GM12878 (cell line): ENCODE measurements around the gene DDX39A. TPM values are rescaled to one million over a fixed set of nuclear protein-coding genes. Genes with fewer than 3 reads are reported as not detected.
A peak's percentile ranks its signal among the peaks of the same experiment; 100 is the strongest.

Experiments
- ASH2L ChIP-seq: fragments of 300-600, 200-600 bp; sonication (generic); IDR thresholded peaks from 2 replicates; pipeline ENCODE4 v1.6.1; 2017; ENCODE audit warnings: low read depth, mild to moderate bottlenecking, borderline replicate concordance
- CBX3 ChIP-seq: fragments of 200-600 bp; sonication (generic); IDR thresholded peaks from 2 replicates; pipeline ENCODE4 v1.6.1; 2016; ENCODE audit warnings: low read depth, borderline replicate concordance
- CTCF ChIP-seq, 3 experiments: IDR thresholded peaks in 2 of 3; conservative IDR thresholded peaks in 1 of 3; 2 replicates each; pipeline ENCODE4 v1.5.1; 2011; ENCODE audit warnings: low read depth in 3 of 3, low read length in 3 of 3, mild to moderate bottlenecking in 3 of 3, control low read depth in 2 of 3, moderate library complexity in 2 of 3, inconsistent platforms in 1 of 3, mixed read lengths in 1 of 3; ENCODE audit not compliant: control insufficient read depth in 2 of 3, insufficient read depth in 1 of 3; ENCODE audit errors: extremely low read depth in 1 of 3
- IKZF1 ChIP-seq: fragments of 450-650 bp; conservative IDR thresholded peaks from 2 replicates; pipeline ENCODE4 v1.6.1; 2017; ENCODE audit warnings: antibody characterized with exemption, mild to moderate bottlenecking
- MYC ChIP-seq: IDR thresholded peaks from 2 replicates; pipeline ENCODE4 v1.6.1; 2011; ENCODE audit warnings: mild to moderate bottlenecking, low read length, moderate library complexity, inconsistent platforms; ENCODE audit not compliant: insufficient read depth, insufficient replicate concordance, insufficient read length, severe bottlenecking
- NBN ChIP-seq: fragments of 450-650 bp; IDR thresholded peaks from 2 replicates; pipeline ENCODE4 v1.6.1; 2016
- NFYA ChIP-seq: IDR thresholded peaks from 2 replicates; pipeline ENCODE4 v1.6.1; 2011; ENCODE audit warnings: low read depth, mild to moderate bottlenecking, low read length, improper control_type of control experiment, borderline replicate concordance
- NRF1 ChIP-seq: conservative IDR thresholded peaks from 2 replicates; pipeline ENCODE4 v1.6.1; 2011; ENCODE audit warnings: mild to moderate bottlenecking, low read depth, low read length, improper control_type of control experiment
- PAX5 ChIP-seq: IDR thresholded peaks from 2 replicates; pipeline ENCODE4 v1.6.1; 2011; ENCODE audit warnings: low read depth, low read length, borderline replicate concordance
- PKNOX1 ChIP-seq: fragments of 450-650 bp; IDR thresholded peaks from 2 replicates; pipeline ENCODE4 v1.6.1; 2016; ENCODE audit warnings: mild to moderate bottlenecking
- PRDM15 ChIP-seq: fragments of 450-650 bp; formaldehyde crosslinking; IDR thresholded peaks from 2 replicates; pipeline ENCODE4 v1.4.0; 2020; ENCODE audit warnings: mild to moderate bottlenecking, moderate library complexity
- RELB ChIP-seq: fragments of 450-650 bp; IDR thresholded peaks from 2 replicates; pipeline ENCODE4 v1.6.1; 2017; ENCODE audit warnings: low read depth, mild to moderate bottlenecking, moderate library complexity
- SRF ChIP-seq, 2 experiments: IDR thresholded peaks; 2 replicates each; pipeline ENCODE4 v1.6.1; 2011; ENCODE audit warnings: low read depth in 2 of 2, low read length in 2 of 2, mild to moderate bottlenecking in 1 of 2, moderate library complexity in 1 of 2
- TCF7 ChIP-seq: IDR thresholded peaks from 2 replicates; pipeline ENCODE4 v1.6.1; 2014; ENCODE audit warnings: antibody characterized with exemption, borderline replicate concordance
- USF1 ChIP-seq: IDR thresholded peaks from 2 replicates; pipeline ENCODE4 v1.6.1; 2011; ENCODE audit warnings: borderline replicate concordance, low read depth, mild to moderate bottlenecking, moderate library complexity, mixed read lengths, low read length; ENCODE audit not compliant: insufficient read depth; ENCODE audit errors: extremely low read length
- ZBED1 ChIP-seq: IDR thresholded peaks from 2 replicates; pipeline ENCODE4 v1.6.1; 2016; ENCODE audit warnings: borderline replicate concordance
- ZSCAN29 ChIP-seq: fragments of 450-650 bp; IDR thresholded peaks from 2 replicates; pipeline ENCODE4 v1.6.1; 2017; ENCODE audit warnings: mild to moderate bottlenecking, moderate library complexity
- ZZZ3 ChIP-seq: IDR thresholded peaks from 2 replicates; pipeline ENCODE4 v1.6.1; 2011; ENCODE audit warnings: low read depth; ENCODE audit not compliant: control insufficient read depth, insufficient read length
- polyA plus RNA-seq, 11 experiments: library from polyadenylated mRNA; depleted of rRNA in 4 of 11; unstranded in 6 of 11; stranded (reverse) in 5 of 11; fragments of >200 nt; fragmentation: Nextera tagmentation in 4 of 11; fragmentation: Illumina TruSeq in 1 of 11; extraction: Ambion mirVana in 4 of 11; extraction: Trizol in 1 of 11; gene quantifications; 1 replicate in 1 of 11; 2 replicates in 10 of 11; pipeline versions ENCODE4 v1.2.1 to v1.2.3, GENCODE V29; 2011 to 2016; ENCODE audit warnings: inconsistent platforms in 2 of 11, missing spikeins in 2 of 11, low read depth in 1 of 11
- total RNA-seq, 4 experiments: library from RNA; depleted of rRNA in 3 of 4; stranded (reverse); fragments of >200 nt in 3 of 4; fragmentation: Illumina TruSeq in 1 of 4; extraction: Trizol in 1 of 4; gene quantifications; 2 replicates each; pipeline versions ENCODE4 v1.2.1 to v1.2.3, GENCODE V29; 2013 to 2021

DDX39A gene
- total and polyA plus RNA-seq, 10 of the 15 experiments (the other 5 are each of a cell fraction or from before 2014, with no cell fraction given) = 113 to 378 (median 224) TPM

- no peak for TF ChIP-seq ASH2L
- TF ChIP-seq ZBED1 = no peak
- peak; percentile 12; the same call in 1 of the 2 replicates for TF ChIP-seq IKZF1
- no peak for TF ChIP-seq CBX3
- TF ChIP-seq PAX5 = no peak
- TF ChIP-seq RELB = no peak
- TF ChIP-seq CTCF (IDR thresholded peaks at IDR 0.05 in 2 of 3, conservative IDR thresholded peaks at IDR 0.05 in 1 of 3; ENCODE audit: control insufficient read depth in 2 of 3, extremely low read depth in 1 of 3, insufficient read depth in 1 of 3, low read depth in 3 of 3, low read length in 3 of 3) = peak; percentile 66 to 94 (median 89)
- no peak for TF ChIP-seq TCF7
- no peak for TF ChIP-seq MYC
- no peak for TF ChIP-seq ZSCAN29
- no peak for TF ChIP-seq PRDM15 (CRISPR knock-in tag)
- TF ChIP-seq NFYA = no peak
- no peak for TF ChIP-seq ZZZ3
- TF ChIP-seq NBN = no peak
- TF ChIP-seq USF1 = no peak
- TF ChIP-seq NRF1 = no peak
- TF ChIP-seq SRF (IDR thresholded peaks at IDR 0.05; ENCODE audit: low read depth in 2 of 2, low read length in 2 of 2) = 0 out of 4 replicates have a peak, but pooled peaks of 1 of the 2 experiments have one; percentile 5
- TF ChIP-seq PKNOX1 = no peak
Measured at GRCh38 chr19:14405758-14406644, 13.1 kb downstream of the DDX39A start (continued).
